ENCODE results near the gene NAA11.

DNA sequence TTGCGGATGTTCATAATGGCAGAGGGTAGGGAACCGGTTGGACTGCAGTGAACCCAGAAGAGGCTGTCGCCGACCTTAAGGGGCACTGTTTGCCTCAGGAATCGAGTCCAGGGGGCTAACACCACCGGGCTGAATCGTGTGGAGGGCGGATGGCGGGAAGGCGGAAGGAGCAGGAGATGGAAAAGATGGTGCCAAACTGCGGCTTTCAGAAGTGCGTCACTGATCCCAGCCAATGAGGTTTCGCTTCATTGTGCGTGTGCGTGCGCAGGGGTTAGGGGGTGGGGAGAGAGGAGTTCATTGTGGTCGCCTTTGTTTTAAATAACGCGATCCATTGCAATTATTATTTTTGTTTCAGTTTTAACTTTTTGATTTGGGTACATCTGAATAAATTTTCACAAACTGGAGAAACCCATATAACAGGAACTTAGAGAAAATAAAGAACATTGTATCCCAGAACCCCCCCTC lies at the start of gene NAA11:
- no peak for TF ChIP-seq EZH2 (IDR thresholded peaks at IDR 0.05; ENCODE audit: borderline replicate concordance, low read length)
- TF ChIP-seq, protein P1, sequence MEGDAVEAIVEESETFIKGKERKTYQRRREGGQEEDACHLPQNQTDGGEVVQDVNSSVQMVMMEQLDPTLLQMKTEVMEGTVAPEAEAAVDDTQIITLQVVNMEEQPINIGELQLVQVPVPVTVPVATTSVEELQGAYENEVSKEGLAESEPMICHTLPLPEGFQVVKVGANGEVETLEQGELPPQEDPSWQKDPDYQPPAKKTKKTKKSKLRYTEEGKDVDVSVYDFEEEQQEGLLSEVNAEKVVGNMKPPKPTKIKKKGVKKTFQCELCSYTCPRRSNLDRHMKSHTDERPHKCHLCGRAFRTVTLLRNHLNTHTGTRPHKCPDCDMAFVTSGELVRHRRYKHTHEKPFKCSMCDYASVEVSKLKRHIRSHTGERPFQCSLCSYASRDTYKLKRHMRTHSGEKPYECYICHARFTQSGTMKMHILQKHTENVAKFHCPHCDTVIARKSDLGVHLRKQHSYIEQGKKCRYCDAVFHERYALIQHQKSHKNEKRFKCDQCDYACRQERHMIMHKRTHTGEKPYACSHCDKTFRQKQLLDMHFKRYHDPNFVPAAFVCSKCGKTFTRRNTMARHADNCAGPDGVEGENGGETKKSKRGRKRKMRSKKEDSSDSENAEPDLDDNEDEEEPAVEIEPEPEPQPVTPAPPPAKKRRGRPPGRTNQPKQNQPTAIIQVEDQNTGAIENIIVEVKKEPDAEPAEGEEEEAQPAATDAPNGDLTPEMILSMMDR (conservative IDR thresholded peaks at IDR 0.05 in 1 of 2, IDR thresholded peaks at IDR 0.05 in 1 of 2; ENCODE audit: extremely low read depth in 1 of 2, insufficient read depth in 1 of 2, low read depth in 1 of 2, low read length in 2 of 2), result no peak
